Midbrain (tissue), 1 donor: ENCODE results near the gene C2orf92.

Experiments used
- DNase-seq: peaks from one replicate; lab custom pipeline; 2025; lab: John Stamatoyannopoulos, UW

The C2orf92 gene

GRCh38 chr2:97745474-97746174 lies 76.1 kb downstream of the C2orf92 start:
- DNase-seq = no peak

- no peak for DNase-seq
Measured at GRCh38 chr2:97747285-97747684, 77.8 kb downstream of the C2orf92 start.

- DNase-seq = no peak
Measured at GRCh38 chr2:97747716-97748115, 78.2 kb downstream of the C2orf92 start.

- DNase-seq = no peak
Measured at GRCh38 chr2:97749581-97749980, 80.1 kb downstream of the C2orf92 start.

- DNase-seq = no peak
Measured at GRCh38 chr2:97750017-97750416, 80.5 kb downstream of the C2orf92 start.

GRCh38 chr2:97751752-97752151 lies 82.2 kb downstream of the C2orf92 start:
- DNase-seq = no peak
